DND-41 (cell line): ENCODE measurements around the gene DSG3.

Experiments used
- EZH2 ChIP-seq: IDR thresholded peaks from 3 replicates; pipeline ENCODE4 v1.6.1; 2012; ENCODE audit warnings: borderline replicate concordance, low read depth, mild to moderate bottlenecking, moderate library complexity, low read length, inconsistent platforms; ENCODE audit not compliant: severe bottlenecking
- TF ChIP-seq, protein P1 (sequence below): IDR thresholded peaks from 2 replicates; pipeline ENCODE4 v1.5.1; 2012; ENCODE audit warnings: borderline replicate concordance, low read length, moderate library complexity, mild to moderate bottlenecking; ENCODE audit not compliant: poor library complexity, severe bottlenecking; ENCODE audit errors: extremely low read depth

DNA sequence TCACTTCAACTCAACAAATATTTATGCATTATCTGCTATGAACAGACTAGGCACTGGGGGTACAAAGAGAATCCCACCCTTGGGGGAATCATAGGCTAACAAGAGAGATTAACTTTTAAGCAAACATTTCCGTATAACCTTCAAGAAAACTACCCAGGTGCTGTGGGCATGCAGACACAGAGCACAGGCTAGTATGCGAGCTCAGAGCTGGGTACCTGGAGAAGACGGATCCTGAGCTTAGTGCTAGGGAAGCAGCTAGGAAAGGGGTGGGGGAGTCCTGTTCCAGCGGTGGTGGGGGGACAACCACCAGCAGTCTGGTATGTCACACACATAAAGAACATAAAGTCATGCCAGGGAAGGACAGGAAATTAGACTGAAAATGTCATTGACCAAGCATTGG, 17.5 kb upstream of the DSG3 start:
- TF ChIP-seq, protein P1, sequence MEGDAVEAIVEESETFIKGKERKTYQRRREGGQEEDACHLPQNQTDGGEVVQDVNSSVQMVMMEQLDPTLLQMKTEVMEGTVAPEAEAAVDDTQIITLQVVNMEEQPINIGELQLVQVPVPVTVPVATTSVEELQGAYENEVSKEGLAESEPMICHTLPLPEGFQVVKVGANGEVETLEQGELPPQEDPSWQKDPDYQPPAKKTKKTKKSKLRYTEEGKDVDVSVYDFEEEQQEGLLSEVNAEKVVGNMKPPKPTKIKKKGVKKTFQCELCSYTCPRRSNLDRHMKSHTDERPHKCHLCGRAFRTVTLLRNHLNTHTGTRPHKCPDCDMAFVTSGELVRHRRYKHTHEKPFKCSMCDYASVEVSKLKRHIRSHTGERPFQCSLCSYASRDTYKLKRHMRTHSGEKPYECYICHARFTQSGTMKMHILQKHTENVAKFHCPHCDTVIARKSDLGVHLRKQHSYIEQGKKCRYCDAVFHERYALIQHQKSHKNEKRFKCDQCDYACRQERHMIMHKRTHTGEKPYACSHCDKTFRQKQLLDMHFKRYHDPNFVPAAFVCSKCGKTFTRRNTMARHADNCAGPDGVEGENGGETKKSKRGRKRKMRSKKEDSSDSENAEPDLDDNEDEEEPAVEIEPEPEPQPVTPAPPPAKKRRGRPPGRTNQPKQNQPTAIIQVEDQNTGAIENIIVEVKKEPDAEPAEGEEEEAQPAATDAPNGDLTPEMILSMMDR, result no peak
- no peak for TF ChIP-seq EZH2
